ENCODE results near the gene SAMD14.

- no peak for TF ChIP-seq CTCF (IDR thresholded peaks at IDR 0.05 in 2 of 3, conservative IDR thresholded peaks at IDR 0.05 in 1 of 3; ENCODE audit: control insufficient read depth in 2 of 3, extremely low read depth in 1 of 3, insufficient read depth in 1 of 3, low read depth in 3 of 3, low read length in 3 of 3)
- no peak for TF ChIP-seq RAD21 (IDR thresholded peaks at IDR 0.05; ENCODE audit: insufficient read depth, low read depth, low read length)
These were observed 42.2 kb upstream of the SAMD14 start for GRCh38 chr17:50172130-50172529.

Data from GM12878 (cell line).